HCT116 (cell line): Measurements from ENCODE around the gene INF2. TPM values are rescaled to one million over a fixed set of nuclear protein-coding genes. Genes with fewer than 3 reads are reported as not detected.

Experiments
- ATAC-seq: fragments of 200-7000 bp; cut with Tn5 transposase; 2 replicates; pipeline ENCODE4 v1.9.1; 2020; ENCODE audit warnings: mild to moderate bottlenecking, moderate library complexity
- BruUV-seq: library from RNA; stranded (reverse); fragments of 400-500 nt; replicated peaks from 2 replicates; lab custom pipeline; 2021; lab: Mats Ljungman, UMichigan
- CTCF ChIA-PET: fragments of 300-600 bp; sonication (Branson Sonifier 250); formaldehyde crosslinking; loops from one replicate; lab custom pipeline; 2021; ENCODE audit warnings: antibody characterized with exemption; lab: Charles Lee
- POLR2A ChIA-PET: fragments of 300-600, 350-600 bp; sonication (Branson Sonifier 250); formaldehyde crosslinking; loops from one replicate; lab custom pipeline; 2021; ENCODE audit warnings: antibody characterized with exemption; lab: Charles Lee
- RAD21 ChIA-PET, 2 experiments: fragments of 300-600 bp; sonication (Branson Sonifier 250); formaldehyde crosslinking; loops; one replicate each; lab custom pipeline; 2023; ENCODE audit warnings: low total read pairs in 2 of 2; ENCODE audit not compliant: uncharacterized antibody in 2 of 2, unreplicated experiment in 2 of 2, low non-redundant PET in 1 of 2; lab: Charles Lee
- DNase-seq: peaks from one replicate; pipeline ENCODE4 v3.0.0-alpha.2; 2010; ENCODE audit warnings: low read depth, low spot score
- H2AFZ ChIP-seq: fragments of 200-600 bp; shearing (Covaris generic), sonication (generic); 2 replicates; pipeline ENCODE4 v1.6.1; 2017; ENCODE audit warnings: low read depth, mixed run types, mixed read lengths, antibody characterized with exemption, low read length; ENCODE audit not compliant: poor library complexity, severe bottlenecking
- H3K27ac ChIP-seq: 2 replicates; pipeline ENCODE4 v1.5.1; 2012; ENCODE audit warnings: low read depth, low read length
- H3K27me3 ChIP-seq: fragments of 200-600 bp; sonication (generic); 2 replicates; pipeline ENCODE4 v1.6.1; 2016; ENCODE audit warnings: mixed run types, low read length, mixed read lengths; ENCODE audit not compliant: insufficient read depth
- H3K36me3 ChIP-seq, 2 experiments: fragments of 200-500 bp in 1 of 2; fragments of 200-600 bp in 1 of 2; sonication (Bioruptor generic) in 1 of 2; sonication (generic) in 1 of 2; 2 replicates each; pipeline versions ENCODE4 v1.5.1 to v1.6.1; 2014 to 2016; ENCODE audit warnings: low read length in 2 of 2, inconsistent platforms in 1 of 2, mixed read lengths in 1 of 2, mixed run types in 1 of 2; ENCODE audit not compliant: insufficient read depth in 2 of 2, control insufficient read depth in 1 of 2
- H3K4me1 ChIP-seq, 2 experiments: fragments of 200-600 bp in 1 of 2; sonication (generic) in 1 of 2; 2 replicates each; pipeline versions ENCODE4 v1.5.1 to v1.6.1; 2012 to 2017; ENCODE audit warnings: low read length in 2 of 2, inconsistent platforms in 1 of 2, mild to moderate bottlenecking in 1 of 2, mixed read lengths in 1 of 2, mixed run types in 1 of 2, moderate library complexity in 1 of 2; ENCODE audit not compliant: insufficient read depth in 2 of 2, control insufficient read depth in 1 of 2
- H3K4me2 ChIP-seq: fragments of 200-600 bp; sonication (generic); 2 replicates; pipeline ENCODE4 v1.6.1; 2017; ENCODE audit warnings: mixed run types, low read length, mixed read lengths
- H3K4me3 ChIP-seq, 2 experiments: fragments of 200-600 bp in 1 of 2; sonication (generic) in 1 of 2; replicated peaks in 1 of 2; 2 replicates each; pipeline ENCODE4 v1.5.1; 2011 to 2016; ENCODE audit warnings: low read length in 2 of 2, control low read depth in 1 of 2, low read depth in 1 of 2, mild to moderate bottlenecking in 1 of 2, mixed read lengths in 1 of 2, mixed run types in 1 of 2
- H3K79me2 ChIP-seq: fragments of 200-600 bp; sonication (generic); 2 replicates; pipeline ENCODE4 v1.6.1; 2017; ENCODE audit warnings: mild to moderate bottlenecking, mixed run types, low read length, moderate library complexity, mixed read lengths; ENCODE audit not compliant: insufficient read depth
- H3K9ac ChIP-seq: fragments of 200-600 bp; sonication (generic); 2 replicates; pipeline ENCODE4 v1.6.1; 2016; ENCODE audit warnings: low read length, mixed read lengths
- H3K9me2 ChIP-seq: fragments of 200-600 bp; sonication (generic), shearing (Covaris generic); 2 replicates; pipeline ENCODE4 v1.6.1; 2017; ENCODE audit warnings: mixed run types, mild to moderate bottlenecking, moderate library complexity; ENCODE audit not compliant: insufficient read depth
- H3K9me3 ChIP-seq, 2 experiments: fragments of 200-500 bp in 1 of 2; fragments of 200-600 bp in 1 of 2; sonication (Bioruptor generic) in 1 of 2; sonication (generic) in 1 of 2; 2 replicates each; pipeline ENCODE4 v1.6.1; 2014 to 2017; ENCODE audit warnings: low read length in 2 of 2, mixed read lengths in 2 of 2, inconsistent platforms in 1 of 2, low read depth in 1 of 2, mild to moderate bottlenecking in 1 of 2, mixed run types in 1 of 2, moderate library complexity in 1 of 2; ENCODE audit not compliant: control insufficient read depth in 1 of 2, insufficient read depth in 1 of 2
- H4K20me1 ChIP-seq: fragments of 200-600 bp; sonication (generic), shearing (Covaris generic); 2 replicates; pipeline ENCODE4 v1.6.1; 2017; ENCODE audit warnings: mixed run types, mild to moderate bottlenecking, moderate library complexity; ENCODE audit not compliant: insufficient read depth
- CBX3 ChIP-seq: IDR thresholded peaks from 2 replicates; pipeline ENCODE4 v1.6.1; 2012; ENCODE audit warnings: low read depth
- CEBPB ChIP-seq: IDR thresholded peaks from 2 replicates; pipeline ENCODE4 v1.6.1; 2012; ENCODE audit warnings: low read depth
- JUND ChIP-seq: IDR thresholded peaks from 2 replicates; pipeline ENCODE4 v1.6.1; 2012
- MAX ChIP-seq: IDR thresholded peaks from 2 replicates; pipeline ENCODE4 v1.6.1; 2012
- POLR2A ChIP-seq: IDR thresholded peaks from 2 replicates; pipeline ENCODE4 v1.7.0; 2011; ENCODE audit warnings: borderline replicate concordance; ENCODE audit not compliant: insufficient read depth, insufficient read length; ENCODE audit errors: extremely low read depth
- RAD21 ChIP-seq: IDR thresholded peaks from 2 replicates; pipeline ENCODE4 v1.6.1; 2012; ENCODE audit warnings: low read depth, mild to moderate bottlenecking
- REST ChIP-seq: IDR thresholded peaks from 2 replicates; pipeline ENCODE4 v1.6.1; 2012; ENCODE audit warnings: low read depth
- SP1 ChIP-seq: IDR thresholded peaks from 2 replicates; pipeline ENCODE4 v1.6.1; 2012; ENCODE audit warnings: low read depth
- TCF7L2 ChIP-seq: IDR thresholded peaks from 2 replicates; pipeline ENCODE4 v1.7.0; 2011; ENCODE audit warnings: borderline replicate concordance, inconsistent platforms; ENCODE audit not compliant: insufficient read depth, insufficient read length; ENCODE audit errors: extremely low read depth
- YY1 ChIP-seq: IDR thresholded peaks from 2 replicates; pipeline ENCODE4 v1.6.1; 2011; ENCODE audit warnings: low read length, low read depth, moderate library complexity, mild to moderate bottlenecking; ENCODE audit not compliant: insufficient replicate concordance; ENCODE audit errors: extremely low read depth
- ZNF274 ChIP-seq: fragments of 200-500 bp; sonication (Bioruptor generic); IDR thresholded peaks from 2 replicates; pipeline ENCODE4 v1.6.1; 2014; ENCODE audit warnings: mild to moderate bottlenecking, low read depth, low read length, inconsistent platforms
- intact Hi-C: fragments of 100-400 bp; cut with micrococcal nuclease; formaldehyde crosslinking; loops from 2 replicates; pipeline ENCODE4 v1.10.0; 2022
- total RNA-seq: library from RNA; stranded (reverse); gene quantifications from one replicate; pipeline ENCODE4 v1.2.1, GENCODE V29; 2021; ENCODE audit not compliant: unreplicated experiment

INF2 gene
- total RNA-seq, 1 experiment from 2014 or later, result 95.8 TPM

GRCh38 chr14:104692261-104692938 lies 3.0 kb downstream of the INF2 start (continued):
- no peak for TF ChIP-seq REST
- no peak for TF ChIP-seq CBX3
- TF ChIP-seq POLR2A, result no peak
- no peak for TF ChIP-seq MAX
- TF ChIP-seq RAD21, result no peak
- TF ChIP-seq CEBPB, result no peak
- TF ChIP-seq JUND, result no peak
- no peak for TF ChIP-seq TCF7L2
- TF ChIP-seq YY1, result no peak
- no peak for TF ChIP-seq ZNF274

- H3K27ac ChIP-seq, result no peak overlapping the region; the same call in 1 of the 2 replicates
Observed at GRCh38 chr14:104692939-104693315, 3.5 kb downstream of the INF2 start.

More at GRCh38 chr14:104692939-104693315, 3.5 kb downstream of the INF2 start:
- Histone ChIP-seq H3K4me1 (peaks cover 29 to 51% of the 10 kb centered on the region in 2 experiments), H3K9ac (no peak overlapping the region), H3K36me3 (peaks cover 8 to 28% of the 10 kb centered on the region in 2 experiments; a peak in 3 of 4 replicates)
- no TSS peak for BruUV-seq
- no peak for DNase-seq
- ChIA-PET POLR2A (no interaction called here), RAD21 (no interaction called here), CTCF (no interaction called here)
- TF ChIP-seq SP1, result no peak
- TF ChIP-seq, all 23 proteins: peak for 0
- Histone ChIP-seq H3K4me2 (no peak overlapping the region), H3K4me3 (no peak overlapping the region), H4K20me1 (no peaks in the 10 kb centered on the region), H3K79me2 (peaks cover 84% of the 10 kb centered on the region), H3K9me3 (no peaks in the 10 kb centered on the region), H2AFZ (no peak overlapping the region), H3K27me3 (no peaks in the 10 kb centered on the region), H3K9me2 (no peaks in the 10 kb centered on the region)
- intact Hi-C loops, result no loop called here
- ATAC-seq, result no peak
